Glutamatergic neuron (in vitro differentiated cells): ENCODE results near the gene CDC23. TPM values are rescaled to one million over a fixed set of nuclear protein-coding genes. Genes with fewer than 3 reads are reported as not detected.

Experiments used
- DNase-seq: peaks from one replicate; pipeline ENCODE4 v3.0.0; 2022
- H3K27ac Mint-ChIP-seq: one replicate; pipeline ENCODE4 v1.8.0; 2020; ENCODE audit warnings: mild to moderate bottlenecking, mixed read lengths, inconsistent platforms; ENCODE audit not compliant: unreplicated experiment
- H3K27me3 Mint-ChIP-seq: one replicate; pipeline ENCODE4 v1.8.0; 2020; ENCODE audit warnings: mild to moderate bottlenecking, moderate library complexity, mixed read lengths, inconsistent platforms; ENCODE audit not compliant: unreplicated experiment
- H3K36me3 Mint-ChIP-seq: one replicate; pipeline ENCODE4 v1.8.0; 2020; ENCODE audit warnings: mild to moderate bottlenecking, mixed read lengths, inconsistent platforms; ENCODE audit not compliant: unreplicated experiment
- H3K4me1 Mint-ChIP-seq: one replicate; pipeline ENCODE4 v1.8.0; 2020; ENCODE audit warnings: mild to moderate bottlenecking, low read depth, mixed read lengths, inconsistent platforms; ENCODE audit not compliant: unreplicated experiment
- H3K4me3 Mint-ChIP-seq: one replicate; pipeline ENCODE4 v1.8.0; 2020; ENCODE audit warnings: mild to moderate bottlenecking, mixed read lengths, inconsistent platforms; ENCODE audit not compliant: unreplicated experiment
- H3K9me3 Mint-ChIP-seq: one replicate; pipeline ENCODE4 v1.8.0; 2020; ENCODE audit warnings: mild to moderate bottlenecking, moderate library complexity, mixed read lengths, inconsistent platforms; ENCODE audit not compliant: unreplicated experiment
- total RNA-seq: library from RNA; stranded (reverse); fragmentation: NEBNext Ultra II Directional; extraction: Animal tissue kit (Norgen Biotek cat#: 25700); gene quantifications from one replicate; pipeline ENCODE4 v1.2.1, GENCODE V29; 2021; ENCODE audit not compliant: unreplicated experiment
- TF ChIP-seq, protein P1 (sequence below): fragments of 200-600 bp; sonication (generic); IDR thresholded peaks from one replicate; pipeline ENCODE4 v1.5.0; 2021; ENCODE audit not compliant: partially characterized antibody, unreplicated experiment

Gene CDC23
- total RNA-seq, 1 donor from 2014 or later: 28.9 TPM

DNA sequence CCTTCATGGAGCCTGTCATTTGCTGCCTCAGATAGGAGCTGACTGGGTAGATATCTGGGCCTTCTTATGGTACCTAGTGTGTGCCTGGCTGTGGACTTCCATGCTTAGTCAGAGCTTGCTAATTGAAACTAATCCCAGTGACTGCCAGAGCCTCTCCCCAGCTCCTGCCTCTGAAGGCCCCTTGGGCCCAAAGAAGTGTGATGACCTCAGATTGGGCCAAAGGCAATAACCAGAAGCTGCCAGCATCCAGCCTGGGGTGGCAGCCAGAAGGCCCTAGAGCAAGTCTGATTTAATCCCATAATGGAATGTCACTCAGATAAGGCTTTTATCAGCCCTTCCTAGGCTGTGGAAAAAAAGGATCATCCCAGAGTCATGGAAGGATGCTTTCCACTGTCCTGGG lies 17.1 kb upstream of the CDC23 start:
- Mint-ChIP-seq H3K27ac (peak overlapping the region; percentile 96), H3K36me3 (no peaks in the 10 kb centered on the region), H3K4me3 (peak overlapping the region; percentile 79), H3K4me1 (peaks cover 9% of the 10 kb centered on the region), H3K27me3 (peaks cover 1% of the 10 kb centered on the region), H3K9me3 (no peaks in the 10 kb centered on the region)
- TF ChIP-seq, protein P1, sequence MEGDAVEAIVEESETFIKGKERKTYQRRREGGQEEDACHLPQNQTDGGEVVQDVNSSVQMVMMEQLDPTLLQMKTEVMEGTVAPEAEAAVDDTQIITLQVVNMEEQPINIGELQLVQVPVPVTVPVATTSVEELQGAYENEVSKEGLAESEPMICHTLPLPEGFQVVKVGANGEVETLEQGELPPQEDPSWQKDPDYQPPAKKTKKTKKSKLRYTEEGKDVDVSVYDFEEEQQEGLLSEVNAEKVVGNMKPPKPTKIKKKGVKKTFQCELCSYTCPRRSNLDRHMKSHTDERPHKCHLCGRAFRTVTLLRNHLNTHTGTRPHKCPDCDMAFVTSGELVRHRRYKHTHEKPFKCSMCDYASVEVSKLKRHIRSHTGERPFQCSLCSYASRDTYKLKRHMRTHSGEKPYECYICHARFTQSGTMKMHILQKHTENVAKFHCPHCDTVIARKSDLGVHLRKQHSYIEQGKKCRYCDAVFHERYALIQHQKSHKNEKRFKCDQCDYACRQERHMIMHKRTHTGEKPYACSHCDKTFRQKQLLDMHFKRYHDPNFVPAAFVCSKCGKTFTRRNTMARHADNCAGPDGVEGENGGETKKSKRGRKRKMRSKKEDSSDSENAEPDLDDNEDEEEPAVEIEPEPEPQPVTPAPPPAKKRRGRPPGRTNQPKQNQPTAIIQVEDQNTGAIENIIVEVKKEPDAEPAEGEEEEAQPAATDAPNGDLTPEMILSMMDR: no peak
- peak; percentile 64 for DNase-seq

DNA sequence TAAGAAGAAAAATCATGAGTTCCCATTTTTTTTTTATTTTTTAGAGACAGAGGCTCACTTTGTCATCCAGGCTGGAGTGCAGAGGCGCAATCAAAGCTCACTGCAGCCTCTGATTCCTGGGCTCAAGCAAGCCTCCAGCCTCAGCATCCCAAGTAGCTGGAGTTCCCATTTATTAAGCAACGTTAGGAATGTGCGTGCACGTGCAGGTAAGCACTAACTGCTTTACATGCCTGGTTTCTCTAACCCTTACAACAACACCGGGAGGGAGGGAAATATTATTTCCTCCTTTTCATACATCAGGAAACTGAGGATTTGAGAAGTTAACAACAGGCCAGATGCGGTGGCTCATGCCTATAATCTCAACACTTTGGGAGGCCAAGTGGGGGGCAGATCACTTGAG lies 16.3 kb upstream of the CDC23 start:
- TF ChIP-seq, protein P1: no peak
- Mint-ChIP-seq H3K4me1 (peaks cover 10% of the 10 kb centered on the region), H3K27ac (no peak overlapping the region), H3K4me3 (no peak overlapping the region), H3K9me3 (no peaks in the 10 kb centered on the region), H3K36me3 (no peaks in the 10 kb centered on the region), H3K27me3 (peaks cover 1% of the 10 kb centered on the region)
- no peak for DNase-seq

DNA sequence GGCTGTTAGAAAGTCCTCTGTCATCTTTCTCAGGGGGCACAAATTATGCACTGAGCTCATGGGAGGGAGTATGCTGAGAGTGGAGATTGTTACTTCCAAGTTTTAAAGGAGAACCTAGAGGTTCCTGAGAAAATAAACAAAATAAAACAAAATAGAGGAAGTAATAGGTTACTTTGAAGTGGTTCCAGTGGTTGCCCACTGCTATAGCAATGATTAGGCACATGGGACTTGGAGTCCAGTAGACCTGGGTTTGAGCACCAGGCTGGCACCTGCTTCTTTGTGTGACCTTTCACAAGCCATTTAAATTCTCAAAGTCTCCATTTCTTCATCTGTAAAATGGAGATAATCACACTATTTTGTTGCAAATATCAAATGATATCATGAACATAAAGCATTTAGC lies 13.8 kb upstream of the CDC23 start:
- Mint-ChIP-seq H3K9me3 (no peaks in the 10 kb centered on the region), H3K27ac (no peak overlapping the region), H3K4me3 (no peak overlapping the region), H3K27me3 (peaks cover 1% of the 10 kb centered on the region), H3K36me3 (no peaks in the 10 kb centered on the region), H3K4me1 (peaks cover 10% of the 10 kb centered on the region)
- TF ChIP-seq, protein P1: no peak
- DNase-seq: no peak

DNA sequence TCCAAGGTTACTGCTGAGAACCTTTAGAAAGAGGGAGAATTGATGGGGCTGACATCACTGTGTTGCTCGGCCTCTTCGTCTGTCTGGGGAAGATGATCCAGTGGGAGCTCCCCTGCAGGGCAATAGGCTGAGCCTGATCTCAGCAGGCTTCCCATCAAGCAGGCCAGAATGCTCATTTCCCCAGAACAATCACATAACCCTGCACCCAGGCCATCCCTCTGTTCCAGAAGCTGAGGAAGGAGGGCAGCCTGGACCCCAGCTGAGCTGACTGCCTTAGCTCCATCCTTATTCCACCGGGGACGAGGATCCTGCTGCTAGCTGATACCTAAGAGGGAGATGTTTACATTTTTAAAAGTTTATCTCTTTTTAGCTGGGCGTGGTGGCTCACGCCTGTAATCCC lies 11.6 kb upstream of the CDC23 start:
- TF ChIP-seq, protein P1: no peak
- Mint-ChIP-seq H3K27me3 (no peaks in the 10 kb centered on the region), H3K4me3 (no peak overlapping the region), H3K27ac (no peak overlapping the region), H3K9me3 (no peaks in the 10 kb centered on the region), H3K4me1 (peaks cover 1% of the 10 kb centered on the region), H3K36me3 (no peaks in the 10 kb centered on the region)
- no peak for DNase-seq

DNA sequence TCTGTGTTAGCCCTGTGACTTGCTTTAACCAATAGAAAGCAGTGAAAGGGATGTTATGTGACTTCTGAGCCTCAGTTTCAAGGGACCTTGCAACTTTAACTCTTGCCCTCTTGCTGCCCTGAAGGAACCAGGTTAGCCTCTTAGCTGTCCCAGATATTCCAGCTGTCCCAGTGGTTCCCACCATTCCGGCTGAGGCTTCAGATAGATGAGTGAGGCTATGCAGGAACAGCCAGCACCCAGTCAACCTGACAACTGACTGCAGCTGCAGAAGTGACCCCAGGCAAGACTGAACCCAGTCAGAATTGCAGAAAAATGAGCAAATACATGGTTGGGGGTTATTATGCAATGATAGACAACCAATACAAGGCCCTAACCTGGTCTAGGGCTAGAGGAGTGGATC lies 10.4 kb upstream of the CDC23 start:
- no peak overlapping the region for H3K27ac Mint-ChIP-seq
- H3K36me3 Mint-ChIP-seq: no peaks in the 10 kb centered on the region
- no peak overlapping the region for H3K4me3 Mint-ChIP-seq
- H3K4me1 Mint-ChIP-seq: peaks cover 1% of the 10 kb centered on the region
- TF ChIP-seq, protein P1: no peak
- H3K27me3 Mint-ChIP-seq: no peaks in the 10 kb centered on the region
- H3K9me3 Mint-ChIP-seq: no peaks in the 10 kb centered on the region
- no peak for DNase-seq
